ENCODE data around the gene SPIRE2. TPM values are rescaled to one million over a fixed set of nuclear protein-coding genes. Genes with fewer than 3 reads are reported as not detected.

Gene SPIRE2
- total and polyA plus RNA-seq, 2 experiments from 2014 or later: 18.4 to 21.7 TPM

GRCh38 chr16:89855301-89855945 is 27.1 kb downstream of the SPIRE2 start:
- no peaks in the 10 kb centered on the region for H3K36me3 ChIP-seq (replicated peaks; ENCODE audit: insufficient read depth, low read depth)

GRCh38 chr16:89855986-89856385 is 27.7 kb downstream of the SPIRE2 start:
- no peaks in the 10 kb centered on the region for H3K27me3 ChIP-seq
- no peaks in the 10 kb centered on the region for H3K9me3 ChIP-seq (ENCODE audit: low read depth)
- no peaks in the 10 kb centered on the region for H4K20me1 ChIP-seq (ENCODE audit: insufficient read depth, poor library complexity, severe bottlenecking)
- H3K4me2 ChIP-seq: no peak overlapping the region
- H3K79me2 ChIP-seq: no peaks in the 10 kb centered on the region
- H2AFZ ChIP-seq: no peak overlapping the region
- 95% methylated on average over 21 of the region's 22 CpGs for WGBS (ENCODE audit: low lambda C conversion rate, missing lambda C conversion rate)
- no peaks in the 10 kb centered on the region for H3K9me2 ChIP-seq (replicated peaks; ENCODE audit: insufficient read depth)
- no peak overlapping the region for H3K27ac ChIP-seq
- DNase-seq (ENCODE audit: low spot score): no peak
- H3K4me3 ChIP-seq: no peak overlapping the region
- H3K4me1 ChIP-seq (ENCODE audit: insufficient read depth): no peaks in the 10 kb centered on the region
- TF ChIP-seq EZH2 (IDR thresholded peaks at IDR 0.05; ENCODE audit: borderline replicate concordance): no peak
- no peak for TF ChIP-seq EZH2phosphoT487 (IDR thresholded peaks at IDR 0.05; ENCODE audit: low read depth, severe bottlenecking, unreplicated experiment)
- no peak for TF ChIP-seq CTCF (IDR thresholded peaks at IDR 0.05; ENCODE audit: poor library complexity)
- no peaks in the 10 kb centered on the region for H3K36me3 ChIP-seq (replicated peaks; ENCODE audit: insufficient read depth, low read depth)

More at GRCh38 chr16:89855301-89855945, 27.1 kb downstream of the SPIRE2 start:
- H3K27me3 ChIP-seq: no peaks in the 10 kb centered on the region
- 92% methylated on average over 23 of the region's 26 CpGs for WGBS (ENCODE audit: low lambda C conversion rate, missing lambda C conversion rate)
- H2AFZ ChIP-seq: no peak overlapping the region
- no peak overlapping the region for H3K27ac ChIP-seq
- DNase-seq (ENCODE audit: low spot score): no peak
- H4K20me1 ChIP-seq (ENCODE audit: insufficient read depth, poor library complexity, severe bottlenecking): no peaks in the 10 kb centered on the region
- no peaks in the 10 kb centered on the region for H3K4me1 ChIP-seq (ENCODE audit: insufficient read depth)
- no peaks in the 10 kb centered on the region for H3K79me2 ChIP-seq
- no peaks in the 10 kb centered on the region for H3K9me2 ChIP-seq (replicated peaks; ENCODE audit: insufficient read depth)
- TF ChIP-seq CTCF (IDR thresholded peaks at IDR 0.05; ENCODE audit: poor library complexity): no peak
- no peak for TF ChIP-seq EZH2 (IDR thresholded peaks at IDR 0.05; ENCODE audit: borderline replicate concordance)
- no peak for TF ChIP-seq EZH2phosphoT487 (IDR thresholded peaks at IDR 0.05; ENCODE audit: low read depth, severe bottlenecking, unreplicated experiment)
- H3K9me3 ChIP-seq (ENCODE audit: low read depth): no peaks in the 10 kb centered on the region
- H3K4me2 ChIP-seq: no peak overlapping the region
- H3K4me3 ChIP-seq: no peak overlapping the region

DNA sequence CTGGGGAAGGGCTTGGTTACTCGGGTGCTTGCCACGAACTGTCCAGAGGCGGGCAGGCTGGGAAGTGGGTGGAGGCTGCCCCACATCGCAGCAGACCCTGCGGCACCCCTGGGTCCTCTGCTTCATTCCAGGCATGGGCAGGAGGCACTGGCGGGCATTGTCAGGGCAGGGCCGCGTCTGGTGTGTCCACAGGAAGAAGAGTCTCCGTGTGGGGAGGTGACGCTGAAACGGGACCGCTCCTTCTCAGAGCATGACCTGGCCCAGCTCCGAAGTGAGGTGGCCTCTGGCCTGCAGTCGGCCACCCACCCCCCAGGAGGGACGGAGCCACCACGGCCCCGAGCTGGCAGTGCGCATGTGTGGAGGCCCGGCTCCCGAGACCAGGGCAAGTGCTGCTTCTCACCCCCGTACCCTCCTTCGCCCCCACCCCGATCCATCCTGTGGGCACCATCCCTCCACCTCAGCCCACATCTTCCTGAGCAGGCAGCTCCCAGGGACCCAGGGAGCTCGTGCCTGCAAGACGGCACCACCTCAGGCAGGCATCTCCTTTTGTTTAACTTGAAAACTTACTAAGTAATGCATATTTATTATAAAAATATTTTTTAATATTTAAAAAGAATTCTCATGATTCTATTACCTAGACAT is 30.8 kb downstream of the SPIRE2 start:
- H3K4me1 ChIP-seq (ENCODE audit: insufficient read depth): no peaks in the 10 kb centered on the region
- no peaks in the 10 kb centered on the region for H4K20me1 ChIP-seq (ENCODE audit: insufficient read depth, poor library complexity, severe bottlenecking)
- H3K9me2 ChIP-seq (replicated peaks; ENCODE audit: insufficient read depth): no peaks in the 10 kb centered on the region
- no peaks in the 10 kb centered on the region for H3K79me2 ChIP-seq
- no peak overlapping the region for H2AFZ ChIP-seq
- WGBS (ENCODE audit: low lambda C conversion rate, missing lambda C conversion rate): 92% methylated on average over 16 of the region's 25 CpGs
- no peak for DNase-seq (ENCODE audit: low spot score)
- H3K9me3 ChIP-seq (ENCODE audit: low read depth): no peaks in the 10 kb centered on the region
- H3K4me3 ChIP-seq: no peak overlapping the region
- H3K36me3 ChIP-seq (replicated peaks; ENCODE audit: insufficient read depth, low read depth): no peaks in the 10 kb centered on the region
- H3K27ac ChIP-seq: no peak overlapping the region
- no peak for TF ChIP-seq EZH2phosphoT487 (IDR thresholded peaks at IDR 0.05; ENCODE audit: low read depth, severe bottlenecking, unreplicated experiment)
- TF ChIP-seq EZH2 (IDR thresholded peaks at IDR 0.05; ENCODE audit: borderline replicate concordance): no peak
- TF ChIP-seq CTCF (IDR thresholded peaks at IDR 0.05; ENCODE audit: poor library complexity): no peak
- H3K27me3 ChIP-seq: no peaks in the 10 kb centered on the region
- no peak overlapping the region for H3K4me2 ChIP-seq

Data from hepatocyte (in vitro differentiated cells).